HG03439 (cell line): Measurements from ENCODE around the gene TBPL1.
"Not testable (repeated sequence)": the region's sequence is repeated elsewhere in the genome, so short reads cannot be mapped to it uniquely, and the experiment has no call there.

Source experiments
- ATAC-seq: cut with Tn5 transposase; IDR thresholded peaks from one replicate; pipeline ENCODE4 v1.9.1; 2021; ENCODE audit warnings: mild to moderate bottlenecking, moderate library complexity; ENCODE audit not compliant: unreplicated experiment

Gene TBPL1

GRCh38 chr6:133973109-133973971 lies 20.3 kb downstream of the TBPL1 start:
- ATAC-seq: no peak

DNA sequence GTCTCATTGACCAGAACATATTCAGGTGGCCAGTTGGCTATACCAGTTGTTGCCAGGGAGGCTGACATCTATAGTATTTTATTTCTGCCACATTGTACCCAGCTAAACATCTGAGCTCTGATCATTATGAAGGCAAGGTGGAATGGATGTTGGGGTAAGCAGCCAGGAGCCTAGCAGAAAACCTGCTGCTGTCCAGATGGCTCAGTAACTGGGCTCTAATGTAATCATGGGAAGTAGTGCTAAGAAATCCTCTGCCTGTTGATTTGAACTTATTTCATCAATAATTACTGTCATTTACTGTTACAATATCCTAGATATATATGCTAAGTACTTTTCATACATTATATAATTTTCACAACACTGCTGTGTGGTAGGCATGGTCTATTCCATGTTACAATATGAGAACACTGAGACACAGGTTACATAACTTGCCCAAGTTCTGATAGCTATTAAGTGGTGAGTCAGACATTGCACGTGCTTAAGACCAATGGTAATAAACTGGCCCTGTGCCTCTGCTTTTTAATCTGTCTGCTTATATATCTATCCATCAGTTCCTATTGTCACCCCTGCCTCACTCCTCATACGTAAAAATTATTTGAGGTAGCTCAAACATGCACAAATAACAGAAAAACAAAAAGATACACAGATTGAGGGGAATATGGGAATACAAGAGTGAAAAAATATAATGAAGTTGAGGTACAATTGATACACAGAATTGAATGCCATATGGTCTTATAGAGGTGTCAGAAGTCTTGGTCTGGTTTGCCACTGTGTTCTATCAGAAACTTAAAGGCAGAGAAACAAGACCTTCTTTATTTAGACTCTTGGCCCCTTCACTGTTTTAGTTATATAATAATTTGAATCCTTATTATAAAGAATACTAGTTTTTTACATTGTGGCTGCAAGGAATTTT lies 25.2 kb downstream of the TBPL1 start:
- no peak for ATAC-seq

GRCh38 chr6:133978896-133979240 lies 25.8 kb downstream of the TBPL1 start:
- ATAC-seq: no peak

DNA sequence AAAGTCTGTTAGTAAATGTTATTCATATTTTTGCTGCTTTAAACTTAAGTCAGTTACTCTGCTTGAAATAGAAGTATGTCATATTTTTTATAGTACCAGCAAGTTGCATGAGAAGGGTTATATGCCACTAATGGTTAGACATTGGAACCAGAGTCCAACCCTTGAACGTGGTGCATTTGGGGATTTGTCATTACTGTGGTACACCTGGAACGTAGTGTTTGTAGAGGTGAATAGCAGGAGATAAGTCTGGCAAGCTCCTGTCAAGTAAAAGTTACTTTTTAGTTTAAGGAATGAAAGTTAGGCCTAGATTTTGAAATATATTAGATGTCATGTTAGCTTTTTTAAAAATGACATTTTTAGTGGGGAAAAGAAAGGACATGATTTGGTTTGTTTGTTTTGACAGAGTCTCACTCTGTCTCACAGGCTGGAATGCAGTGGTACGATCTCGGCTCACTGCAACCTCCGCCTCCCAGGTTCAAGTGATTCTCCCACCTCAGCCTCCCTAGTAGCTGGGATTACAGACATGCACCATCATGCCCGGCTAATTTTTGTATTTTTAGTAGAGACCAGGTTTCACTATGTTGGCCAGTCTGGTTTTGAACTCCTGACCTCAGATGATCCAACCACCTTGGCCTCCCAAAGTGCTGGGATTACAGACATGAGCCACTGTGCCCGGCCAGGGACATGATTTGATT lies 26.4 kb downstream of the TBPL1 start:
- not testable (repeated sequence) for ATAC-seq

DNA sequence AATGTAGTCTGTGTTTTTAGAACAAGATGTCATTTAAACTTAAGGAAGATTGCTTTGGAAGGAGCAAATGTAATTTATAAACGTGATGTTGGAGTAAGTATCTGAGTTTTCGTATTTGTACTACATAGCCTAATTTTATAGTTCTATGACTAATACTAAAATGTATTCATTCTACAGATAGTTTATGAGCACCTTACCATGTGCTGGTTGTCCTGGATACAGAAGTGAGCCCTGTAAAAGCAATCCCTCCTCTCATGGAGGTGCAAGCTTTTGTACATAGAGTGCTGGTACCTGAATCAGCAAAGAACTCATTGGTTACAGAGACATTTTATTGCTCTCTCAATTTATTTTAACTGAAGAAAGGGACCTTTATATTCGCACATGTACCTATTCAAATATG lies 27.1 kb downstream of the TBPL1 start:
- no peak for ATAC-seq

DNA sequence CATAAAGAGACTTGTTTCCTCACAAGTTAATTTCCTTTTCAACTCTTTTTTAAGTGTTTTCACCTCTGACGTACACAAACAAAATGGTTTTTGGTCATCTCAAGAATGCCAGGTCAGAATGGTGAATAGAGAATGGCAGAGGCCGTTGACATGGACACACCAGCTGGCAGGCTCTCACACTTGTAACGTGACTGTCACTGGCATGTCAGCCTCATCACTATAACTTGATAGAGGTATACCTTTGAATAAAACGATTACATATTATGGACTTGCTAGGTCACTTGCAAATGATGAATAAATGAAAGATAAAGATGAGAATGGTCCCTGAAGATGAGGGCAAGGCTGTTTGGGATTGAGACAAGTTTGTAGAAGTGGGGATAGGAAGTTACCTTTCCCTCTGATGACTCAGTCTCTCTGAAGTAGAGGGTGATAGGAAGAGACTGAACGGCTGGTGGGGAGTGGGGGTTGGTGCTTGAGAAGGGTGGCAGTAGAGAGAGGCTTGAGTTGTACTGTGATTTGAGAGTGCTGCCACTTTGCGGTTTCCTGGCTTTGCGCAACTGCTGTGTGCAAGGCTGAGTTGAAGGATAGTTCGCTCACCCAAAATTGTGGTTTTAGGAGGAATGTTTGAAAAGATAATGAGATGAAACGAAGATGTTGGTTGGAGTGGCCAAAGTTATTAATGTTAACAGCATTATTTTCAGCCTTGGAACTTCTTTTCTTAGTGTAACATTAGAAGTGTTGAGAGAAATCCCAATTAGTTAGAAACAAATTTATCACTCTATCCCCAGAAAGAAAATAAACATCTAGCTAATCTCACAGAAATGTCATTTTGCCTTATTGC lies 30.3 kb downstream of the TBPL1 start:
- ATAC-seq: no peak

DNA sequence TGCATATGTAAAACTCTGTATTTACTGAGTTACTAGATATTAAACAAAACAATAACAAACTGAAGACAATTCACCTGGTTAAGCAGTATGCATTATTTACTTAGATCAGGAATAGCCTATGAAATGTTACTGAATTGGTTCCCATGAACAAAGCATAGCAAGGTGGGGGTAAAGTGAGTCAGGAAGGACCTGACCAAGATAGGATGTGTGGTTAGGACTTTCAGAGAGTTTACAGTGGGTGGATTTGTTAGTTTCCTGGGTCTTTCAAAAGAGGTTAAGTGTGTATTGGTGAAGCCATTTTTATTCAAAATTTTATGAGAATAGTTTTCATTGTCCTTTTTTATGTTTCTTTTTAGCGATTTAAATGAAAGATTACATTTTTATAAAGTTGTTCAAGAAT lies 32.9 kb downstream of the TBPL1 start:
- no peak for ATAC-seq

DNA sequence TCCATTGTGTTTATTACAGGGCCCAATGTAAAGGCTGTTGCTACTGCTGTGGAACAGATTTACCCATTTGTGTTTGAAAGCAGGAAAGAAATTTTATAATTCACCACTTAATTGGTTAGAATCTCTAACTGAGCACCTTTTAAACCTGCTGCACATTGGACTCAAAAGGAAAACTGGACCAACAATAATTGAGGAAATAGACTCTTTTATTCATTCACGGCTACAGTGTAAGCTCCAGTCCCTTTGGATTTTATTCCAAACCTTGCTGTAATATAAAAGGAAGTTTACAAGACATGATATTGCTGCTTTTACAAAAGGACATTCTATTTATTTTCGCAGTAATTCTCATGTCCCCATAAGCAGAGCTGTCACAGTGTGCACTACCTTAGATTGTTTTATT lies 33.9 kb downstream of the TBPL1 start:
- no peak for ATAC-seq

DNA sequence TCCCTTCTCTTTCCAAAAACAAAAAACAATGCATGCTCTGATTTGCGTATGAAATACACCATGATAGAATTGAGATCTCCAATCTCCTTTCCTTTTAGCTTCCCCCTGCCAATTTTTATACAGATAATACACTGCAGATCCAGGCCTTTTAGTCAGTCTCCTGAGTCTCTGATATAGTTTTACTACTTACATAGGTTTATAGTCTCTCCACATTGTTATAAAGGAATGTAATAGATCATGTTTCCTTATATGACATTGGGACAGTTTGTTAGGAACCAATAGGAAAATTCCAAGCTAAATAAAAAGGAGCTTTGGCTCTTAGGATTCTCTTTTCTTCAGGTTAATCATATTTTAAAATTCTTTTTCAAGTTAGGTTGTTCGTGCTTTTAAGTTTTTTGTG lies 36.5 kb downstream of the TBPL1 start:
- ATAC-seq: no peak

GRCh38 chr6:133990321-133990720 lies 37.3 kb downstream of the TBPL1 start:
- no peak for ATAC-seq

DNA sequence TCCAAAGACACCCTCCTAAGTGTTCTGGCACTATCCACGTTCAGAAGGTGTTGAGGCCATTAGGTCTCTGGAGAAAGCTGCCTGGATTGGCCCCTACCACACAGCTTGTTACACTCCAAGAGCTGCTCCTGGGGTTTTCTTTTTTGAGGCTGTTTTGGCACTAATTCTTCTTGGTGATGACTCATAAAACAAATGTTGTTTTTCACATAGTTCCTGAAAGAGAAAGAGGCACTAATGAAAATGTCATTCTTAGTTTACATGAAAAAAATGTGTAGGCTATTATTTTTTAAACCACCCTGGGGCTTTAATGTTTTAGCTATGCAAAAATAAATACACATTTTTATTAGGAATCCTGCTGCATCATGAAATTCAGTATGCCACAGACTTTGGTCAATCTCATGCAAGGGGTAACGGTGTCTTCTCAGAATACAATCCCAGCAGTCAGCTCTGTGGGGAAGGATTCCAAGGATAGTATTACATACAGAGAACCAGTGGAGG lies 38.1 kb downstream of the TBPL1 start:
- no peak for ATAC-seq

GRCh38 chr6:133992992-133993680 lies 40.1 kb downstream of the TBPL1 start:
- no peak for ATAC-seq

DNA sequence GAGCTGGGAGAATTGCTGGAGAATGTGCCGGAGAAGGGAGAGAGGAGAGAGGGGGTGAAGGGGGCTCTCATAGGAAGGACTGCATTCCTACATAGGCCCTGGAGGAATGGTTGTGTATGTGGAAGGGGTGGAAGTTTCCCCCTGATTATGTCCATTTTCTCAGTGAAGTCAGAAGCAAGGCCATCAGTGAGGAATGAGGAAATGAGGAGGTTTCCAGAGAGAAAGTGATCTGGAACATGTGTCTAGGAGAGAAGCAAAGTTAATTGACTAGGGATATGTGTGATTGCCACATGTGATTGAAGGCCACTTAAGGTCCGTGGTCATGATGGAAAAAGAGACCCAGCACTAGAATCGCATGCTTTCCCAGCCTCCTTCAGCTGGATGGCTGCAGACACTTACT lies 42.3 kb downstream of the TBPL1 start:
- no peak for ATAC-seq

GRCh38 chr6:133995758-133996157 lies 42.7 kb downstream of the TBPL1 start:
- ATAC-seq: no peak

- no peak for ATAC-seq
Measured at GRCh38 chr6:133997267-133997666, 44.2 kb downstream of the TBPL1 start.

- no peak for ATAC-seq
Measured at GRCh38 chr6:133999305-133999704, 46.3 kb downstream of the TBPL1 start.

DNA sequence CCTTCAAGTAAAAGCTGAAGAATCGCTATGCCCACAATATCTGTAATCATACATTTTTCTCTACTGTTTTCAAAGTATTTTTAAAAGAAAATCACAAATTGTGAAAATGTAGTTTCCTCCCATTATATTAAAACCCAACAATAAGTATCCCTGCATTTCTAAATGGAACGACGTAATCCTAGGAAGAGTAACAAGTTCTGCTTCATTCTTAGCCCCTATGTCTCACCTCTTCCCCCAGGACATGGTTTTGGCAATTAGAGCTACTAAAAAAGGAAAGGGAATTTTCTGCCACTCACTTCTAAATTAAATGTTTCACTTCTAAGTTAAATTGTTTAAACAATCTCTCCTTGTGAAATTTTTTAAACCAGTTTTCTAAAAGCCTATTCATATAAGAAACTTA lies 47.4 kb downstream of the TBPL1 start:
- ATAC-seq: no peak

- ATAC-seq: no peak
Measured at GRCh38 chr6:134002821-134003220, 49.8 kb downstream of the TBPL1 start.

DNA sequence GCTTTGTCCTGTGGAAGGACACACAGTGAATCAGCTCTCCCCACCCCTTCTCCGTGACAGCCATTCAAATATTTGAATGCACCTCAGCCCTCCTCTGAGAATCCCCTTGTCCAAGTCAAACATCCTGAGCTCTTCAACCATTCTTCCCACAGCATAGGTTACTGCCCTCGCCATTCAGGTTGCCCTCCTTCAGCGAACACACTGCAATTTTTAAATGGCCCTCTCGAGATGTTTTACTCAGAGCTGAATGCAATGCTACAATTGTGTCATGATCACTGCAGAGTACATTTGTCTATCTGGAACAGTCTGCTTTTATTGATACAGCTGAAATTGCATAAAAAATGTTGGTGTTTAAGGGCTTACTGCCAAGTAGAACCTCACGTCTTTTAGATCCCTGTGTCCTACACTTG lies 50.5 kb downstream of the TBPL1 start:
- ATAC-seq: no peak

DNA sequence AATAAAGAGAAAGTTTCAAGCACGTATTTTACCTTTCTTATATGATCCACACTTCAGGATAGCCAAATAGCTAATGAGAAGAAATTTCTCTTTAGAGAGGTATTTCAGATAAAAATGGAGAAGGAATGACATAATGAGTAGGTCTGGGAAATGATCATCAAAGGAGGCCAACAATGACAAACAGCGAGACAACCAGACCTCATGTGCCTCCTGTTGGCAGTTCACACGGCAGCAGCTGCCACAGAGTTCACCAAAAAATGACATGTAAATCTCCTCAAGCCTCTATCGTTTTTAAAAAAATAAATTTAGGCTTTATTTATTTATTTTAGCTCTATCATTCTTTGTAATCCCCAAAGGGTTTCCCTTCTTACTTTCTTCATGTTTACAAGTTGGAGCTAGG lies 51.7 kb downstream of the TBPL1 start:
- ATAC-seq: no peak
